GM18520 (cell line): ENCODE results near the gene CLN5.

ENCODE experiments used
- ATAC-seq: cut with Tn5 transposase; IDR thresholded peaks from one replicate; pipeline ENCODE4 v1.9.1; 2021; ENCODE audit not compliant: unreplicated experiment

Gene CLN5

GRCh38 chr13:77016888-77017623, 25.2 kb downstream of the CLN5 start:
- ATAC-seq = no peak

DNA sequence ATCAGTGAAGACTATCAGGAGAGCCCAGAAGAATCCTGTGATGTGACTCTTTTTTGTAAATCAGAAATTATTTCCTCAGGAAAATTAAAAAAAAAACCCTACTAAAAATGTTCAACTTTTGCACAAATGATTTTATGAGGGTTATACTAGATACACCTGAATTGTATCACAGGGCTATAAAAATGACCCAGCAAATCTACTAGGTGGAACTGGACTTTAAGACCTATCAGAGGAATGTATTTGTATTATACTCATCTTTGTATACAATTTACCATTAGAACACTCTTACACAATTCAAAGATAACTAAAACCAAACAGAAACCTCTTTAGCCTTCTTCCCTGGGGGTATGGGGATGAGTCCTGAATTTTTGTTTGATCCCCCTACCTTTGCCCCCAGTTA, 27.9 kb downstream of the CLN5 start:
- ATAC-seq = no peak

DNA sequence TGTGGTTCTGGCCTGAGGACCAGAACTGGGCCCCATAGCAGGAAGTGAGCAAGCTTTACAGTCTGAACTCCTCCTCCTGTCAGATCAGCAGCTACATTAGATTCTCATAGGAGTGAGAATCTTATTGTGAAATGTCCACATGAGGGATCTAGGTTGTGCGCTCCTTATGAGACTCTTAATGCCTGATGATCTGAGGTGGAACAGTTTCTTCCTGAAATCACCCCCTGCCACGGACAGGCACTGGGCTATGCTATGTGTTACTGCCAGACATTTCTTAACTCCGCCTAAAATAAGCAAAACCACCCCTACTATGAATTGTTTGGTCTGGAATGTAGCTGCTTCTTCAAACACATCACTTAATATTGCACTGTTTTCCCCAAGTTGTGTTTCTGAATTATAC, 30.5 kb downstream of the CLN5 start:
- no peak for ATAC-seq

DNA sequence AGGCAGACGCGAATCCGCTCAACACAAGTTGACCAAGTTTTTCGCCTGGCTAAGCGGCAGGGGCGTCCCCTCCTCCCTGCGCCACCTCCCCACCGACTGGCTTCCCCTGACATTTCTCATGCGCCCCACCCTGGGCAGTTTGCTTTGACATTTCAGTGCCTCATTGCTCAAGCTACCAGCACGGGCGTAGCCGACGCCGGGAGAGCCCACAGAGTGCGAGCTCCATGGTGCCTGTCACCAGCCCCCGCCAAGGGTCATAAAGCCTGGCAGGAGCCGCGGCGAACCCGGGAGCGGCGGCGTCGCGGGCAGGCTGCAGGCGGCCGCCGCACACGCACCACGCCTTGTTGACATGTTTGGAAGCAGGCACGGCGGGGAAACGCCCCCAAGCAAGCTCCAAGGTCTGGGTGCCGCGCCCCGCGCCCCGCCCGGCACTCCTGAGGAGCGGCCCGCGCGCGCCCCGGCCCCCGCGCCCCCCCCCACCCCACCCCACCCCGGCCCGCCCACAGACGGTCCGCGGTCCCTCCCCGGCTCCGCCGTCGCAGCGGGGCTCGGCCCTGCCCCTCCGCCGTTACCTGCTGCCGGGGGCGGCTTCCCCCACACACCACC, 34.5 kb downstream of the CLN5 start:
- peak; percentile 29 for ATAC-seq

DNA sequence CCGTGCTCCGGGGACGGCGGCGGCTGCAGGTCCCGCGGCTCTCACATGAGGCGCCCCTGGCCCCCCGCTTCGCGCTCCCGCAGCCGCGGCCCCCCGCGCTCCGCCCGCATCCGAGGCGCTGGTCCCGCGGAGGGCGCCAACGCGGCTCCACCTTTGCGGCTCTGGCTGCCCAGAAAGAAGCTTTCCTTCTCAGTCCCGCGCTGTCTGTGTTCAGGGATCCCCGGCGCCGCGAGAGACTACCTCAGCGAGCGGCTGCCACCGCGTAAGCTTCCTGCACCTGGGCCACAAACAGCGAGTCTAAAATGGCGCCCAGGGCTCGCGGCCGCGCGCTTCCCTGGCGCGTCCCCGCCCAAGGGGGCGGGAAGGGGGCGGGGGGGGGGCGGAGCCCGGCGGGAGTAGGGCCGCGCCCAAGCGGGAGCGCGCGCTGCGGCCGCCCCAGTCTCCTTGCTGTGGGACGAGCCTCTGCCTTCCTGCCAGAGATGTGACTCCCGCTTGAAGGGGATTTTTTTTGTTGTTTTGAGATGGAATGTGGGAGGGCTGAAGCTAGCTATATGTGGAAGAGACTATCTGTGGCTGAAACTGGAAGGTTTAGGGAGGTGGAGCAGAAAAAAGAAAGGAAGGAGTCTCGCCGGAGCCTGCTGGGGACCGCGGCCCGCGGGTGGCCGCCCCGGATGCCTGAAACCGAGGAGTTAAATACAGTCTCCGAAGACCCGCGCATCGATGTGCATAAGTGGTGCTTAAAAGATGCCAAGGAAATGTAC, 35.2 kb downstream of the CLN5 start, which contains the start of gene FBXL3:
Gene FBXL3, minus strand, starts transcription at position 299 of the 761 bp plus-strand sequence. CDS start 5,299 bp downstream, outside the sequence.
- ATAC-seq = peak; percentile 50

- ATAC-seq = no peak
Observed at GRCh38 chr13:77028202-77028601, 36.3 kb downstream of the CLN5 start.

GRCh38 chr13:77029436-77029835, 37.6 kb downstream of the CLN5 start:
- ATAC-seq = no peak

GRCh38 chr13:77031656-77032243, 39.9 kb downstream of the CLN5 start:
- ATAC-seq = no peak

- ATAC-seq = no peak
Observed at GRCh38 chr13:77033717-77034302, 41.9 kb downstream of the CLN5 start.

DNA sequence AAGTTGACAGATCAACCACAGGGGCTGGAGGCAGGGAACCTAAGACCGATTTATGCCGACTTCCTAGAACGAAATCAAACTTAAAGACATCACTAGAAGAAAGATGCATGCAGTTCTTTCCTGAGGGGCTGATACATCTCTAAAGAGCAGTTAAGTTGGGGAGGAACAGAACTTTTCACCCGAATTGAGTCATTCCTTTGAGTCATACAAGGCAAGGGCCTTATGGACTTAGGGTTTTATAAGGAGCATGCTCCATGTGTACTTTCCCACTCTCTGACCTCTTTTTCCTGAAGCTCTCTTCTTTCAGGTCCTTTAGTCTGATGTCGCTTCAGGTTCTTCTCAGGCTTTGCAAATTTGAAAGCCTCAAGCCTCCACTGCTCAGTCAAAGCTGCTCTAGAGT, 43.0 kb downstream of the CLN5 start:
- ATAC-seq = no peak

- no peak for ATAC-seq
Observed at GRCh38 chr13:77036279-77036678, 44.4 kb downstream of the CLN5 start.

DNA sequence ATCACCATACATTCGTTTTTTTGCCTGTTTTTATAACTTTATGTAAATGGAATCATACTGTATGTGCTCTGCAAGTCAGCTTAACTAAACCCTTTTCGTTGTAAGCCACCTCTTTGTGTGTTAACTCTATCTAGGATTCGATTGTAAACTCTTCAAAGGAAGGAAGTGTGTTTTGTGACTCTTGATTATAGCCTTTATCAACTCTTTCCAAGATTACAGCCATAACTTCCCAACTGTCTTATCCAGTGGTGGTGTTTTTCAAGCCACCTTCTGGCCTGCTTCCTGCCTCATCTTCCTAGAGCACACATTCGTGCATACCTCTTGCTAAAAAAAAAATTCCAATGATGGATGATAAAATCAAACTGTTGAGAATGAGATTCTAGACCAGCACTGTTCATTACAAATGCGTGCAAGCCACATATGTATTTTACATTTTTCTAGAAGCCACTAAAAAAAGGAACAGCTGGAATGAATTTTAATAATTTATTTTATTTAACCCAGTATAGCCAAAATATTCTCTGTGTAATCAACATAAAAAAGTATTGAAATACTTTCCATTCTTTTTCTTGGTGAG, 47.1 kb downstream of the CLN5 start:
- ATAC-seq = no peak

GRCh38 chr13:77040076-77040475, 48.2 kb downstream of the CLN5 start:
- ATAC-seq = no peak

DNA sequence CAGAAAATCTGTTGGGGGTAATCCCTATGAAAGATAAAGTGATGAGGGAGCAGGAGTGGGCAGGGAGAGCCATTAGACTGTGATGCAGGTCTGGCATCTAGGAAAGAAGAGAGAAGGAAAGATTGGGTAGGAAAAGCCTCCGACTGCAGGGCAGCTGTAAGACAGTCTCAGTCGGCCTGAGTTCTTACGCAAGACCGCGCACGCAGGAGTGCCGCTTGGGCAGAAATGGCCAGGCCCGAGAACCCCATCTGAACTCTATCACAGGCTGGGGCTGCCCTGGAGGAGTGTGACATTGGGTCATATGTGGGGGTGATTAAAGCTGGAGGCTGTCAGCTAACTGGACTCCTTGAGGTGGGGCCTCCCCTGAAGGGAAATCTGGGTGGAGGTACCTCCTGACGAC, 49.0 kb downstream of the CLN5 start:
- no peak for ATAC-seq

- no peak for ATAC-seq
Observed at GRCh38 chr13:77042566-77043177, 50.8 kb downstream of the CLN5 start.

DNA sequence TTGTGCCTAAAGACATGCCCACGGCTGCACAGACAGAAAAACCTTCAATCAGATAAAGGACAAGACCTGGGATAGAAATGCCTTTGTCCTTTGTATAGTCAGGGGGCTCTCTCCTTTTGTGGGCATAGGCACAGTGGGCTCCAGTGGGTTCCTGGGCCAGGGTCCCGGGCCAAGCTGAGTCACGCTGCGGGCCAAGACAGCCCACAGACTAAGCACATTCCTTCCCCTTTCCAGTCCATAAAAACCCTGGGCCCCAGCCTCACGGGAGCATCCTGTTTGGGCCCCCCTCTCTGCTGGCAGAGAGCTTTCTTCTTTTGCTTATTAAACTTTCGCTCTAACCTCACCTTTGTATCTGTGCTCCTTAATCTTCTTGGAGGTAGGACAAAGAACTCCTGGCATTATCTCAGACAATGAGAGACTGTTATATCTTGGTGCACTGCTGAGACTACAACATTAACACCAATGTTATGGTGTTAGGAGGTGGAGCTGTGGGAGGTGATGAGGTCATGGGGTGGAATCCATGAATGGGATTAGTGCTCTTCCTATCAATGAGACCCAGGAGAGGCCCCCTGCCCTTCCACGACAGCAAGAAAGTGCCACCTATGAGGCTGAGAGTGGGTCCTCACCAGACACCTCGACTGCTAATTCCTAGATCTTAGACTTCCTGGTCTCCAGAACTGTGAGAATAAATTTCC, 55.9 kb downstream of the CLN5 start:
- ATAC-seq = no peak

- ATAC-seq = no peak
Observed at GRCh38 chr13:77048681-77049080, 56.8 kb downstream of the CLN5 start.

- ATAC-seq = no peak
Observed at GRCh38 chr13:77053192-77053591, 61.3 kb downstream of the CLN5 start.
